A549 (cell line): ENCODE results near the gene RHBDL1. TPM values are rescaled to one million over a fixed set of nuclear protein-coding genes. Genes with fewer than 3 reads are reported as not detected.

ENCODE experiments used
- ATAC-seq, 2 experiments: fragments of 200-7000 bp in 1 of 2; fragments of >200 bp in 1 of 2; cut with Nextera tagmentation in 1 of 2; cut with Tn5 transposase in 1 of 2; 3 replicates each; pipeline versions ENCODE4 v1.8.0 to v1.9.1; 2018 to 2020; ENCODE audit warnings: mild to moderate bottlenecking in 1 of 2, moderate library complexity in 1 of 2
- CTCF ChIA-PET: fragments of 300-600 bp; sonication (Branson Sonifier 250); formaldehyde crosslinking; extraction: SDS; loops from one replicate; lab custom pipeline; 2021; ENCODE audit warnings: antibody characterized with exemption, inconsistent platforms; lab: Yijun Ruan, JAX
- POLR2A ChIA-PET: fragments of 350-600 bp; formaldehyde crosslinking; extraction: SDS; loops from one replicate; lab custom pipeline; 2021; ENCODE audit warnings: antibody characterized with exemption, inconsistent platforms; lab: Yijun Ruan, JAX
- DNase-seq, 2 experiments: peaks; one replicate each; pipeline versions ENCODE4 v3.0.0 to v3.0.0-alpha.2; 2011 to 2016; ENCODE audit warnings: low read depth in 1 of 2, low spot score in 1 of 2
- FAIRE-seq: peaks from 2 replicates; lab custom pipeline; 2011; peaks lifted over from hg19 to GRCh38; lab: Jason Lieb, UNC
- H3K27ac ChIP-seq, 2 experiments: fragments of >200 bp; sonication (Bioruptor Twin); formaldehyde crosslinking; 3 replicates each; pipeline ENCODE4 v1.5.1; 2016 to 2017
- H3K4me1 ChIP-seq: fragments of >200 bp; sonication (Bioruptor Twin); formaldehyde crosslinking; 3 replicates; pipeline ENCODE4 v1.6.1; 2016
- H3K4me2 ChIP-seq: fragments of >200 bp; sonication (Bioruptor Twin); formaldehyde crosslinking; 3 replicates; pipeline ENCODE4 v1.6.1; 2016
- H3K4me3 ChIP-seq: fragments of >200 bp; sonication (Bioruptor Twin); formaldehyde crosslinking; 3 replicates; pipeline ENCODE4 v1.5.1; 2016
- H3K9me3 ChIP-seq: fragments of >200 bp; sonication (Bioruptor Twin); formaldehyde crosslinking; 3 replicates; pipeline ENCODE4 v1.6.1; 2016
- ATOH8 ChIP-seq: fragments of 250-450 bp; sonication (Bioruptor Pico); IDR thresholded peaks from 2 replicates; pipeline ENCODE4 v1.5.0; 2020; ENCODE audit warnings: low read depth, mild to moderate bottlenecking, moderate library complexity
- CEBPB ChIP-seq, 2 experiments: fragments of >200 bp in 1 of 2; sonication (Bioruptor Twin) in 1 of 2; formaldehyde crosslinking in 1 of 2; IDR thresholded peaks; 2 replicates each; pipeline ENCODE4 v1.6.1; 2012 to 2016
- CHD2 ChIP-seq: fragments of 150-350 bp; IDR thresholded peaks from 2 replicates; pipeline ENCODE4 v1.6.1; 2014; ENCODE audit warnings: low read length; ENCODE audit not compliant: partially characterized antibody
- CHD4 ChIP-seq: fragments of 200-600 bp; sonication (generic); IDR thresholded peaks from 2 replicates; pipeline ENCODE4 v1.6.1; 2016; ENCODE audit warnings: antibody characterized with exemption, mild to moderate bottlenecking, borderline replicate concordance
- E2F6 ChIP-seq: IDR thresholded peaks from 2 replicates; pipeline ENCODE4 v1.6.1; 2012; ENCODE audit warnings: low read depth, borderline replicate concordance
- ESRRA ChIP-seq: fragments of 150-350 bp; IDR thresholded peaks from 2 replicates; pipeline ENCODE4 v1.6.1; 2014; ENCODE audit warnings: mild to moderate bottlenecking, low read length, borderline replicate concordance
- FOXS1 ChIP-seq: fragments of 250-450 bp; sonication (Bioruptor Pico); IDR thresholded peaks from 2 replicates; pipeline ENCODE4 v1.5.0; 2020; ENCODE audit warnings: mild to moderate bottlenecking, moderate library complexity
- HEYL ChIP-seq: fragments of 250-450 bp; sonication (Bioruptor Pico); IDR thresholded peaks from 2 replicates; pipeline ENCODE4 v1.8.0; 2021; ENCODE audit warnings: mild to moderate bottlenecking, moderate library complexity
- JUN ChIP-seq, 2 experiments: fragments of >200 bp; sonication (Bioruptor Twin); formaldehyde crosslinking; IDR thresholded peaks; 2 replicates in 1 of 2; 3 replicates in 1 of 2; pipeline ENCODE4 v1.6.1; 2016 to 2017
- KDM1A ChIP-seq: fragments of 200-600 bp; sonication (generic); IDR thresholded peaks from 2 replicates; pipeline ENCODE4 v1.6.1; 2016; ENCODE audit warnings: low read depth, mild to moderate bottlenecking
- KDM5A ChIP-seq: fragments of 200-600 bp; sonication (generic); IDR thresholded peaks from 2 replicates; pipeline ENCODE4 v1.6.1; 2016; ENCODE audit warnings: antibody characterized with exemption, mild to moderate bottlenecking
- NPAS2 ChIP-seq: fragments of 250-450 bp; sonication (Bioruptor Pico); IDR thresholded peaks from 2 replicates; pipeline ENCODE4 v1.8.0; 2022; ENCODE audit warnings: mild to moderate bottlenecking, moderate library complexity, borderline replicate concordance
- RNF2 ChIP-seq: fragments of 200-600 bp; sonication (generic); IDR thresholded peaks from 2 replicates; pipeline ENCODE4 v1.6.1; 2016; ENCODE audit warnings: low read depth, mild to moderate bottlenecking, antibody characterized with exemption, moderate library complexity, borderline replicate concordance
- SREBF2 ChIP-seq: fragments of 450-650 bp; IDR thresholded peaks from 2 replicates; pipeline ENCODE4 v1.6.1; 2014; ENCODE audit warnings: mild to moderate bottlenecking, moderate library complexity
- TFCP2L1 ChIP-seq: fragments of 250-450 bp; sonication (Bioruptor Pico); IDR thresholded peaks from 2 replicates; pipeline ENCODE4 v1.5.0; 2021; ENCODE audit warnings: mild to moderate bottlenecking
- USF2 ChIP-seq: fragments of 450-650 bp; IDR thresholded peaks from 2 replicates; pipeline ENCODE4 v1.6.1; 2014; ENCODE audit warnings: antibody characterized with exemption
- WGBS: methylation state at CpG from one replicate; pipeline ENCODE4 v1.1.6; 2017; ENCODE audit errors: missing lambda C conversion rate; 5-methylcytosine and 5-hydroxymethylcytosine counted together
- polyA plus RNA-seq, 4 experiments: library from polyadenylated mRNA; depleted of rRNA in 3 of 4; stranded (reverse); fragments of >200 nt; fragmentation: RNase III in 1 of 4; extraction: RNeasy Plus Mini Kit Qiagen cat#74134 plus additional on column Dnase treatment in 1 of 4; gene quantifications; 2 replicates in 3 of 4; 3 replicates in 1 of 4; pipeline ENCODE4 v1.2.3, GENCODE V29; 2011 to 2017
- TF ChIP-seq, protein P1 (sequence below): fragments of >200 bp; sonication (Bioruptor Twin); formaldehyde crosslinking; IDR thresholded peaks from 2 replicates; pipeline ENCODE4 v1.6.1; 2016
- TF ChIP-seq, protein P2 (sequence below): IDR thresholded peaks from 2 replicates; pipeline ENCODE4 v1.6.1; 2012
- TF ChIP-seq, protein P3 (sequence below): fragments of 150-350 bp; IDR thresholded peaks from 2 replicates; pipeline ENCODE4 v1.6.1; 2014; ENCODE audit warnings: low read depth, mild to moderate bottlenecking, low read length

The RHBDL1 gene
- polyA plus RNA-seq, 2 of the 4 experiments (the other 2 are of a cell fraction): 0.56 to 1.4 TPM

DNA sequence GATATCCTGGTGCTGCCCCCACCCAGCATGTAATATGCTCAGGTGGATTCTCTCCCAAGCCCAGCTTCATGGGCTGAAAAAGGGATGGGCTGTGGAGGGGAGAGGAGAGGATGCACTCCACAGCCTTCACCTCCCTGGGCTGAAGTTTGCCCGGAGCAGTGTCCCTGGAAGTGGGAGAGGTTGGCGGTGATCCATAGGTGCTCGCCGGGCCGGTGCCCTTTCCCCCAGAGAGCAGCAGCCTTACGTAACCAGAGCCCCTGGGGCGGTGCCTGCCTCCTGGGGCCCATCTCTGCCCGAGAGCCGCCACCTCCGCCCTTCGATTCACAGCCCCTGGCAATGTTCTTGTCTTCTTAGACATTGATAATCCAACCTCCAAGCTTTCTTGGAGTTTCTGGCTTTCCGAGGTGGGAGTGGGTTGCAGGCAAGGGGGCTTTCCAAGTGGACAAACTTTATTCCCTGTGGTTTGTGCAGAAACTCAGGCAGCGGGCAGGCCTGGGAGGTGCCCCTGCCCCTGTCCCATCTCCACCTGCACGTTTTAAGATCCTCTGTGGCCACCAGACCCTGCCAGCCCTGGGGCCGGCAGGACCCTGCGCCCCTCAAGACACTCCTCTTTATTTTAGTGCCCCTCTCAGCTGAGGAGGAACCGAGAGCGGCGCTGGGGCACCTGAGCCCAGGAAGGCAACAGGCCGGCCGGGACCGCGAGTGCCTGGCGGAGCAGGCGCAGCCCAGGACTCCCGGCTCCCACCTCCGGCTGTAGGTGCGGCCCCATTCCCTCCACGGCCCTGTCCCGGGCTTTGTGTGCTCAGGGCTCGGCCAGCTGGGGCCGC, 29.4 kb upstream of the RHBDL1 start:
- FAIRE-seq: no peak
- POLR2A ChIA-PET: interaction anchor here (1.5 kb wide), 1 partner anchor 10 kb away, joined by 3 read pairs; the partner anchor contains the start of gene METTL26
- ATAC-seq: no peak
- Histone ChIP-seq H3K4me3 (no peak overlapping the region), H3K4me2 (peak overlapping the region; percentile 43), H3K9me3 (no peaks in the 10 kb centered on the region), H3K4me1 (peaks cover 54% of the 10 kb centered on the region), H3K27ac (peak overlapping the region in 1 of 2 experiments; percentile 46; a peak in 3 of 6 replicates)
- DNase-seq: no peak
- CTCF ChIA-PET: interaction anchor here (1.4 kb wide), 2 partner anchors 13 to 15 kb away, joined by 5 read pairs; no protein-coding TSS in a partner anchor
- 71% methylated on average over 32 of the region's 32 CpGs for WGBS
- TF ChIP-seq JUN (IDR thresholded peaks at IDR 0.05) (0 out of 5 replicates have a peak, but pooled peaks of 1 of the 2 experiments have one; percentile 14), FOXS1 (CRISPR knock-in tag) (no peak), CEBPB (IDR thresholded peaks at IDR 0.05) (peak in 1 of 2 experiments; percentile 62; a peak in 2 of 4 replicates), TFCP2L1 (CRISPR knock-in tag) (0 out of 2 replicates have a peak, but pooled peaks have one; percentile 23)
- TF ChIP-seq, protein P1, sequence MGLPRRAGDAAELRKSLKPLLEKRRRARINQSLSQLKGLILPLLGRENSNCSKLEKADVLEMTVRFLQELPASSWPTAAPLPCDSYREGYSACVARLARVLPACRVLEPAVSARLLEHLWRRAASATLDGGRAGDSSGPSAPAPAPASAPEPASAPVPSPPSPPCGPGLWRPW: no peak
- TF ChIP-seq, protein P2, sequence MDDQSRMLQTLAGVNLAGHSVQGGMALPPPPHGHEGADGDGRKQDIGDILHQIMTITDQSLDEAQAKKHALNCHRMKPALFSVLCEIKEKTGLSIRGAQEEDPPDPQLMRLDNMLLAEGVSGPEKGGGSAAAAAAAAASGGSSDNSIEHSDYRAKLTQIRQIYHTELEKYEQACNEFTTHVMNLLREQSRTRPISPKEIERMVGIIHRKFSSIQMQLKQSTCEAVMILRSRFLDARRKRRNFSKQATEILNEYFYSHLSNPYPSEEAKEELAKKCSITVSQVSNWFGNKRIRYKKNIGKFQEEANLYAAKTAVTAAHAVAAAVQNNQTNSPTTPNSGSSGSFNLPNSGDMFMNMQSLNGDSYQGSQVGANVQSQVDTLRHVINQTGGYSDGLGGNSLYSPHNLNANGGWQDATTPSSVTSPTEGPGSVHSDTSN: peak; percentile 35; the same call in 1 of the 2 replicates
- TF ChIP-seq, protein P3, sequence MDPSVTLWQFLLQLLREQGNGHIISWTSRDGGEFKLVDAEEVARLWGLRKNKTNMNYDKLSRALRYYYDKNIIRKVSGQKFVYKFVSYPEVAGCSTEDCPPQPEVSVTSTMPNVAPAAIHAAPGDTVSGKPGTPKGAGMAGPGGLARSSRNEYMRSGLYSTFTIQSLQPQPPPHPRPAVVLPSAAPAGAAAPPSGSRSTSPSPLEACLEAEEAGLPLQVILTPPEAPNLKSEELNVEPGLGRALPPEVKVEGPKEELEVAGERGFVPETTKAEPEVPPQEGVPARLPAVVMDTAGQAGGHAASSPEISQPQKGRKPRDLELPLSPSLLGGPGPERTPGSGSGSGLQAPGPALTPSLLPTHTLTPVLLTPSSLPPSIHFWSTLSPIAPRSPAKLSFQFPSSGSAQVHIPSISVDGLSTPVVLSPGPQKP: no peak

GRCh38 chr16:646679-647172, 28.7 kb upstream of the RHBDL1 start:
- POLR2A ChIA-PET: no interaction called here
- TF ChIP-seq, protein P2: no peak
- 90% methylated on average over 21 of the region's 22 CpGs for WGBS
- peaks cover 50% of the 10 kb centered on the region for H3K4me1 ChIP-seq
- DNase-seq: no peak
- no peaks in the 10 kb centered on the region for H3K9me3 ChIP-seq
- no peak overlapping the region for H3K4me3 ChIP-seq
- ATAC-seq: no peak
- CTCF ChIA-PET: interaction anchor here (1.4 to 2.3 kb wide), 5 partner anchors 8 to 19 kb away, joined by 5 to 8 read pairs (median 5); no protein-coding TSS in a partner anchor
- no peak overlapping the region for H3K4me2 ChIP-seq
- no peak for FAIRE-seq
- H3K27ac ChIP-seq: peak overlapping the region in 1 of 2 experiments; percentile 46; a peak in 3 of 6 replicates

DNA sequence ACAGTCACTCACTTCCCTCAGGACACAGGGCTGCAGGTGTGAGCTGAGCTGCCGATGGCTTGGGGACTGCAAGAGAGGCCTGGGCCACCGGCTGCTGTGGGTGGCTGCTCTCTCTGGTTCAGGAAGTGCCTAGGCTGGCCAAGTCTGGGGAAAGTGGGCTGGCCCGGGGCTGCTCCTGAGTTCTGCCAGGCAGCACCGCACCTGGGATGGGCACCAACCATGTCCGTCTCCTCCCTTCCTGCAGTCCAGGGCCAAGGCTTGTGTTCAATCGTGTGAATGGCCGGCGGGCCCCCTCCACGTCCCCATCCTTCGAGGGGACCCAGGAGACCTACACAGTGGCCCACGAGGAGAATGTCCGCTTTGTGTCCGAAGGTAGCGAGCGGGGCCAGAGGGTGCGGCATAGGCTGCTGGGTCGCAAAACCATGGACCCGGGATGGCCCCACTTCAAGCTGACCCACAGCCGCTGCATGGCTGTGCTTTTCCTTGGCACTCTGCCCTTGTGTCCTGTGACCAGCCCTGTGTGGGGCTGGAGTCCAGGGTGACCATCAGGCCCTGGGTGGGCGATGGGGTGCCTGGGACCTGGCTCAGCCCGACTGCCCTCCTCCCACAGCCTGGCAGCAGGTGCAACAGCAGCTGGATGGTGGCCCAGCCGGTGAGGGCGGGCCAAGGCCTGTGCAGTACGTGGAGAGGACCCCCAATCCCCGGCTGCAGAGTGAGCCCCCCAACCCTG, 28.1 kb upstream of the RHBDL1 start:
- no peak for ATAC-seq
- POLR2A ChIA-PET: no interaction called here
- 93% methylated on average over 21 of the region's 25 CpGs for WGBS
- Histone ChIP-seq H3K27ac (peak overlapping the region in 1 of 2 experiments; percentile 99; a peak in 2 of 6 replicates), H3K9me3 (no peaks in the 10 kb centered on the region), H3K4me2 (peak overlapping the region; percentile 93), H3K4me3 (no peak overlapping the region), H3K4me1 (peaks cover 50% of the 10 kb centered on the region)
- no peak for TF ChIP-seq RNF2
- TF ChIP-seq HEYL: no peak
- TF ChIP-seq ATOH8 (CRISPR knock-in tag): no peak
- TF ChIP-seq E2F6: no peak
- TF ChIP-seq NPAS2 (CRISPR knock-in tag): no peak
- TF ChIP-seq KDM5A: no peak
- no peak for TF ChIP-seq TFCP2L1 (CRISPR knock-in tag)
- TF ChIP-seq CHD2: no peak
- no peak for TF ChIP-seq SREBF2
- TF ChIP-seq USF2: no peak
- no peak for TF ChIP-seq CHD4
- TF ChIP-seq ESRRA: no peak
- TF ChIP-seq KDM1A: no peak
- FAIRE-seq: no peak
- no peak for DNase-seq
- CTCF ChIA-PET: interaction anchor here (1.0 to 6.1 kb wide), 10 partner anchors 9 to 76 kb away, joined by 3 to 64 read pairs (median 4); partner anchors contain the start of gene METTL26
